ENCODE results near the gene TCP1.
"Not testable (repeated sequence)": the region's sequence is repeated elsewhere in the genome, so short reads cannot be mapped to it uniquely, and the experiment has no call there.

Gene TCP1

GRCh38 chr6:159754959-159755914 is 34.2 kb downstream of the TCP1 start:
- DNase-seq (ENCODE audit: low spot score in 2 of 2): no peak

DNA sequence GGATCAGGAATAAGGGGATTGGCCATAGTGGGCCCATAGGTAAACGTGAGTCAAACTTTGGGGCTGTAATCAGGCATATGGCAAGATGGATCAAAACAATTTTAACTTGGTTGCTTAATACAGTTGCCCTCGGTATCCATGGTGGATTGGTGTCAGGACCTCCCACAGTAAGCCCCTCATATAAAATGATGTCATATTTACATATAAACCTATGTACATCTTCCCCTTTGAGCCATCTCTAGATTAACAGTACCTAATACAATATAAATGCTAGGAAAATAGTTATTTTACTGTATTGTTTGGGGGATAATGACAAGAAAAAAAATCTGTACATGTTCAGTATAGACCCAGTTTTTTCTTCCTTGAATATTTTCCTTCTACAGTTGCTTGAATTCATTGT is 35.0 kb downstream of the TCP1 start:
- Histone ChIP-seq H3K9me3 (no peaks in the 10 kb centered on the region), H3K36me3 (replicated peaks) (peaks cover 66% of the 10 kb centered on the region), H3K27me3 (ENCODE audit: low read depth) (no peaks in the 10 kb centered on the region), H3K4me3 (no peak overlapping the region), H3K4me1 (no peaks in the 10 kb centered on the region)
- no peak for DNase-seq (ENCODE audit: low spot score in 2 of 2)
- in situ Hi-C loops (cut with MboI; ENCODE audit: low sequenced_read_pairs): no loop called here

More at GRCh38 chr6:159754959-159755914, 34.2 kb downstream of the TCP1 start:
- Histone ChIP-seq H3K9me3 (no peaks in the 10 kb centered on the region), H3K4me1 (no peaks in the 10 kb centered on the region; the same call in 1 of the 2 replicates), H3K4me3 (no peak overlapping the region), H3K36me3 (replicated peaks) (peaks cover 59% of the 10 kb centered on the region), H3K27me3 (ENCODE audit: low read depth) (no peaks in the 10 kb centered on the region)
- in situ Hi-C loops (cut with MboI; ENCODE audit: low sequenced_read_pairs): no loop called here

GRCh38 chr6:159753081-159753872 is 36.1 kb downstream of the TCP1 start:
- Histone ChIP-seq H3K4me1 (no peaks in the 10 kb centered on the region), H3K9me3 (no peaks in the 10 kb centered on the region), H3K27me3 (ENCODE audit: low read depth) (no peaks in the 10 kb centered on the region), H3K36me3 (replicated peaks) (peaks cover 67% of the 10 kb centered on the region), H3K4me3 (no peak overlapping the region)
- in situ Hi-C loops (cut with MboI; ENCODE audit: low sequenced_read_pairs): no loop called here
- DNase-seq (ENCODE audit: low spot score in 2 of 2): no peak

DNA sequence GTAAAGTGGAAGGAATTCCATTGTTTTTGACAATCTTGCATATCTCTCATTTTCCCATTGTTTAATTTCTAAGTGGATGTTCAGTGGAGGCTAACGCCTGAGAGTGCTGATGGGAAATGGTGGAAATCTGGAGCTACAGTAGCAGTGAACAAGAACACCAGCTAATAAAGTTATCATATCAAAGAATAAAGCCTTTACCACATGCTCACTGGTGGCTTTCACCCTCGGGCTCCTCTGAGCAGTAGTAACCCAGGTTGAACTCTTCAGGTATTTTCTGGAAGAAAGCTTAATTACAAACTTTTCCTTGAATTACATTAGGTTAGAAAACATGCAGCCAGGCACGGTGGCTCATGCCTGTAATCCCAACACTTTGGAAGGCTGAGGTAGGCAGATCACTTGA is 38.0 kb downstream of the TCP1 start:
- H3K9me3 ChIP-seq: no peaks in the 10 kb centered on the region
- H3K27me3 ChIP-seq (ENCODE audit: low read depth): no peaks in the 10 kb centered on the region
- H3K36me3 ChIP-seq (replicated peaks): peaks cover 77% of the 10 kb centered on the region
- H3K4me3 ChIP-seq: no peak overlapping the region
- DNase-seq (ENCODE audit: low spot score in 2 of 2): no peak
- H3K4me1 ChIP-seq: no peaks in the 10 kb centered on the region
- in situ Hi-C loops (cut with MboI; ENCODE audit: low sequenced_read_pairs): no loop called here

- H3K4me3 ChIP-seq; H3K4me1 ChIP-seq; in situ Hi-C loops (cut with MboI; ENCODE audit: low sequenced_read_pairs); H3K27me3 ChIP-seq (ENCODE audit: low read depth); DNase-seq (ENCODE audit: low spot score in 2 of 2); H3K9me3 ChIP-seq: not testable (repeated sequence)
- peaks cover 83% of the 10 kb centered on the region for H3K36me3 ChIP-seq (replicated peaks)
These were observed 41.3 kb downstream of the TCP1 start for GRCh38 chr6:159748127-159748526.

GRCh38 chr6:159746759-159747158 is 42.6 kb downstream of the TCP1 start:
- H3K9me3 ChIP-seq: no peaks in the 10 kb centered on the region
- no peak overlapping the region for H3K4me3 ChIP-seq
- no peak for DNase-seq (ENCODE audit: low spot score in 2 of 2)
- H3K27me3 ChIP-seq (ENCODE audit: low read depth): no peaks in the 10 kb centered on the region
- in situ Hi-C loops (cut with MboI; ENCODE audit: low sequenced_read_pairs): no loop called here
- no peaks in the 10 kb centered on the region for H3K4me1 ChIP-seq
- H3K36me3 ChIP-seq (replicated peaks): peaks cover 83% of the 10 kb centered on the region

- H3K4me1 ChIP-seq: no peaks in the 10 kb centered on the region
- no peaks in the 10 kb centered on the region for H3K9me3 ChIP-seq
- no peak for DNase-seq (ENCODE audit: low spot score in 2 of 2)
- in situ Hi-C loops (cut with MboI; ENCODE audit: low sequenced_read_pairs): no loop called here
- H3K27me3 ChIP-seq (ENCODE audit: low read depth): no peaks in the 10 kb centered on the region
- H3K4me3 ChIP-seq: no peak overlapping the region
- peaks cover 89% of the 10 kb centered on the region for H3K36me3 ChIP-seq (replicated peaks)
These were observed 44.3 kb downstream of the TCP1 start for GRCh38 chr6:159745081-159745480.

GRCh38 chr6:159742165-159742564 is 47.2 kb downstream of the TCP1 start:
- no peaks in the 10 kb centered on the region for H3K4me1 ChIP-seq
- H3K36me3 ChIP-seq (replicated peaks): peaks cover 82% of the 10 kb centered on the region
- no peaks in the 10 kb centered on the region for H3K9me3 ChIP-seq
- DNase-seq (ENCODE audit: low spot score in 2 of 2): no peak
- no peak overlapping the region for H3K4me3 ChIP-seq
- H3K27me3 ChIP-seq (ENCODE audit: low read depth): no peaks in the 10 kb centered on the region
- in situ Hi-C loops (cut with MboI; ENCODE audit: low sequenced_read_pairs): no loop called here

- H3K27me3 ChIP-seq (ENCODE audit: low read depth): no peaks in the 10 kb centered on the region
- DNase-seq (ENCODE audit: low spot score in 2 of 2): no peak
- no peaks in the 10 kb centered on the region; the same call in 1 of the 2 replicates for H3K4me1 ChIP-seq
- in situ Hi-C loops (cut with MboI; ENCODE audit: low sequenced_read_pairs): no loop called here
- no peaks in the 10 kb centered on the region for H3K9me3 ChIP-seq
- peaks cover 59% of the 10 kb centered on the region for H3K36me3 ChIP-seq (replicated peaks)
- no peak overlapping the region for H3K4me3 ChIP-seq
These were observed 50.1 kb downstream of the TCP1 start for GRCh38 chr6:159739341-159739740.

DNA sequence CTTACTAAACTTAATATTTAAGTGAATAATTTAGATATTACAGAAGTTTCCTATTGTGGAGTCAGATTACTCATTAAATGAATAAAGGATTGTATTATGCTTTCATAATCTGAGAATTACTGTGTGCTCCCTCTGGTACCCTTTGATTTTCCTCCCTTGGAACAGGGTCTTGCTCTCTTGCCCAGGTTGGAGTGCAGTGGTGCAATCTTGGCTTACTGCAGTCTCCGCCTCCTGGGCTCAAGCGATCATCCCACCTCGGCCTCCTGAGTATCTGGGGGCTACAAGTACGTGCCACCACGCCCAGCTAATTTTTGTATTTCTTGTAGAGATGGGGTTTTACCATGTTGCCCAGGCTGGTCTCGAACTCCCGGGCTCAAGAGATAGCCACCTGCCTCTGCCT is 52.5 kb downstream of the TCP1 start:
- H3K9me3 ChIP-seq: no peaks in the 10 kb centered on the region
- H3K4me3 ChIP-seq: no peak overlapping the region
- H3K36me3 ChIP-seq (replicated peaks): peaks cover 39% of the 10 kb centered on the region
- H3K4me1 ChIP-seq: no peaks in the 10 kb centered on the region; the same call in 1 of the 2 replicates
- DNase-seq (ENCODE audit: low spot score in 2 of 2): no peak
- H3K27me3 ChIP-seq (ENCODE audit: low read depth): no peaks in the 10 kb centered on the region
- in situ Hi-C loops (cut with MboI; ENCODE audit: low sequenced_read_pairs): no loop called here

DNA sequence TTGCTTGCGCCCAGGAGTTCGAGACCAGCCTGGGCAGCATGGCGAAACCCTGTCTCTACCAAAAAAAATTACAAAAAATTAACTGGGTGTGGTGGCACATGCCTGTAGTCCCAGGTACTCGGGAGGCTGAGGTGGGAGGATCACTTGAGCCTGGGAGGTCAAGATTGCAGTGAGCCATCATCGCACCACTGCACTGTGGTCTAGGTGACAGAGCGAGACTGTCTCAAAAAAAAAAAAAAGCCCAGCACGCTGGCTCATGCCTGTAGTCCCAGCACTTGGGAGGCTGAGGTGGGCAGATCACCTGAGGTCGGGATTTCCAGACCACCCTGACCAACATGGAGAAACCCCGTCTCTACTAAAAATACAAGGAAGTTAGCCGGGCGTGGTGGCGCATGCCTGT is 56.0 kb downstream of the TCP1 start:
- H3K27me3 ChIP-seq (ENCODE audit: low read depth); H3K9me3 ChIP-seq; H3K4me3 ChIP-seq; DNase-seq (ENCODE audit: low spot score in 2 of 2); in situ Hi-C loops (cut with MboI; ENCODE audit: low sequenced_read_pairs): not testable (repeated sequence)
- Histone ChIP-seq H3K36me3 (replicated peaks) (peaks cover 22% of the 10 kb centered on the region), H3K4me1 (peaks cover 12% of the 10 kb centered on the region)

DNA sequence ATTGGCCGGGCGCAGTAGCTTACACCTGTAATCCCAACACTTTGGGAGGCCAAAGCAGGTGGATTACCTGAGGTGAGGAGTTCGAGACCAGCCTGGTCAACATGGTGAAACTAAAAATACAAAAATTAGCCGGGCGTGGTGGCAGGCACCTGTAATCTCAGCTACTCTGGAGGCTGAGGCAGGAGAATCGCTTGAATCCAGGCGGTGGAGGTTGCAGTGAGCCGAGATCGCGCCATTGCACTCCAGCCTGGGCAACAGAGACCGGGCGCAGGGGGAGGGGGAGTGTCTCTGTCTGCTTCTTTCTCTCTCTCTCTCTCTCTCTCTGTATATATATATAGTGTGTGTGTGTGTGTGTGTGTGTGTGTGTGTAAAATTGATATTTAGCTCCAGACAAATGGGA is 56.9 kb downstream of the TCP1 start:
- H3K9me3 ChIP-seq; H3K4me3 ChIP-seq; DNase-seq (ENCODE audit: low spot score in 2 of 2); H3K27me3 ChIP-seq (ENCODE audit: low read depth); in situ Hi-C loops (cut with MboI; ENCODE audit: low sequenced_read_pairs): not testable (repeated sequence)
- H3K36me3 ChIP-seq (replicated peaks): peaks cover 23% of the 10 kb centered on the region
- H3K4me1 ChIP-seq: peaks cover 12% of the 10 kb centered on the region

DNA sequence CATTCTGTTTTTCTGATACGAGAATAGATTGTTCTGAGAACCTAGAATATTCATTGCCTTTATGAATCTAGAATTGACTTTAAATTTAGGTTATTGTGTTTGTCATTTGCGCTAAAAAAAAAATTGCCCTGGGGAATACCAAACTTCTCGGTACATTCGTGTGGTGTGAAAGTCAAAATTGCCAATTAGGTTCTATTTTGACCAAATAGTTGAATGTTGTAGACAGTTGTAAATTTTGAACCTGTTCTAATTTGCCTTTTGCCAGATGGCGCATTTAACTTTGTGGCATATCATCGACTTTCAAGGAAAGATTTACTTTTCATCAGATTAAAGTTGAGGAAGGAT is 59.1 kb downstream of the TCP1 start:
- peaks cover 16% of the 10 kb centered on the region for H3K4me1 ChIP-seq

More for the DNA sequence above, 59.1 kb downstream of the TCP1 start:
- Histone ChIP-seq H3K27me3 (ENCODE audit: low read depth) (no peaks in the 10 kb centered on the region), H3K4me3 (no peak overlapping the region; the same call in 1 of the 2 replicates), H3K36me3 (replicated peaks) (peaks cover 18% of the 10 kb centered on the region), H3K9me3 (no peaks in the 10 kb centered on the region)
- in situ Hi-C loops (cut with MboI; ENCODE audit: low sequenced_read_pairs): no loop called here
- DNase-seq (ENCODE audit: low spot score in 2 of 2): no peak
